IPS-18a (cell line): ENCODE data around the gene OXSR1.
"Not testable (repeated sequence)": the region's sequence is repeated elsewhere in the genome, so short reads cannot be mapped to it uniquely, and the experiment has no call there.

Experiments used
- H3K27ac ChIP-seq: one replicate; pipeline ENCODE4 v1.5.1; 2013; ENCODE audit warnings: low read length
- H3K27me3 ChIP-seq: one replicate; pipeline ENCODE4 v1.6.1; 2013; ENCODE audit warnings: mild to moderate bottlenecking, low read length; ENCODE audit not compliant: control insufficient read depth, insufficient read depth
- H3K36me3 ChIP-seq: one replicate; pipeline ENCODE4 v1.6.1; 2013; ENCODE audit warnings: low read depth, low read length; ENCODE audit not compliant: control insufficient read depth
- H3K4me1 ChIP-seq: one replicate; pipeline ENCODE4 v1.6.1; 2013; ENCODE audit warnings: low read depth, low read length; ENCODE audit not compliant: control insufficient read depth
- H3K4me3 ChIP-seq: one replicate; pipeline ENCODE4 v1.5.1; 2013; ENCODE audit warnings: low read length
- H3K9ac ChIP-seq: one replicate; pipeline ENCODE4 v1.6.1; 2013; ENCODE audit warnings: mild to moderate bottlenecking, low read length, moderate library complexity
- H3K9me3 ChIP-seq: one replicate; pipeline ENCODE4 v1.6.1; 2013; ENCODE audit warnings: low read depth, low read length; ENCODE audit not compliant: control insufficient read depth

Gene OXSR1

GRCh38 chr3:38131621-38132369 lies 33.5 kb upstream of the OXSR1 start:
- Histone ChIP-seq H3K4me3 (no peak overlapping the region), H3K27me3 (no peaks in the 10 kb centered on the region), H3K4me1 (no peaks in the 10 kb centered on the region), H3K9ac (no peak overlapping the region), H3K9me3 (no peaks in the 10 kb centered on the region), H3K36me3 (peaks cover 45% of the 10 kb centered on the region), H3K27ac (no peak overlapping the region)

GRCh38 chr3:38133209-38133556 lies 32.2 kb upstream of the OXSR1 start:
- H3K36me3 ChIP-seq: peaks cover 33% of the 10 kb centered on the region
- H3K4me1 ChIP-seq: peaks cover 7% of the 10 kb centered on the region
- no peak overlapping the region for H3K4me3 ChIP-seq
- H3K27me3 ChIP-seq: no peaks in the 10 kb centered on the region
- H3K27ac ChIP-seq: no peak overlapping the region
- H3K9ac ChIP-seq: no peak overlapping the region
- H3K9me3 ChIP-seq: no peaks in the 10 kb centered on the region

DNA sequence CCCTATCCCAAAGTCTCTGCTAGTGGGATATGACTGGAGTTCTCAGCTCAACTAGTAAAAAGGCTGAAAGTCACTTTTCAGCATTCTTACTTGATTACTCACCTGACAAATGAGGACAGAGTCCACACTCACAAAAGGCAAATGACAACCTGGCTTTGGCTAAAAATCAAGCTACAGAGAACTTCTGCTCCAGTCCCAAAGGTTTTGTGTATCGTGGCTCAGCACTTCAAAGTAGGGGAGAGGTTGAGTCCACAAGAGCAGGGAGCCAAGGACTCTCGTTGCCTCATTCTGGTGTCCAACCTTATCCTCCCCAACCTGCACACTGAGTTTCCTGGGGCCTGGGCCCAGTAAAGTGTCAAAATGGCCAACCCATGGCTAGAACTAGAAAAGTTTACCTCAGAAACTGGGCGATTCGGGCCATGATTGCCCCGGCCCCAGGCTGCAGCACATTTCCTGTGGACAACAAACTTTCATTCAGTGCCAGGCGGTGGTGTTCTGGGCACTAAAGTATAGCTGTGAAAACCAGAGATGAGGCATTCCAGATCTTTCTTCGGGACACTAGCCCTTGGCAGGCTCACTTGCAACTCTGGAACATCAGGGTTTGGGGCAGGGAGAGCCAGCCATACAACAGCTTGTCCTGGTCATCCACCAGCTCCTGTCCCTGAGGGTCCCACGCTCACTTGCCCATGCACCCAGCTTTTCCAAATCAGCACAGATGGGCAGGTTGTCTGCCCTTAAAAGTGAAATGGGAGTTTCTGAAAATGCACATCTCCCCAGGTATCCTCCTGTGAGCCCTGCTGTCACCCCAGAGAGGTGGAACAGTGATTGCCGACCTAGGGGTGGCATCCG lies 31.6 kb upstream of the OXSR1 start:
- H3K27ac ChIP-seq: no peak overlapping the region
- peaks cover under 1% of the 10 kb centered on the region for H3K27me3 ChIP-seq
- no peak overlapping the region for H3K4me3 ChIP-seq
- H3K9ac ChIP-seq: no peak overlapping the region
- peaks cover 8% of the 10 kb centered on the region for H3K4me1 ChIP-seq
- peaks cover 30% of the 10 kb centered on the region for H3K36me3 ChIP-seq
- H3K9me3 ChIP-seq: no peaks in the 10 kb centered on the region

DNA sequence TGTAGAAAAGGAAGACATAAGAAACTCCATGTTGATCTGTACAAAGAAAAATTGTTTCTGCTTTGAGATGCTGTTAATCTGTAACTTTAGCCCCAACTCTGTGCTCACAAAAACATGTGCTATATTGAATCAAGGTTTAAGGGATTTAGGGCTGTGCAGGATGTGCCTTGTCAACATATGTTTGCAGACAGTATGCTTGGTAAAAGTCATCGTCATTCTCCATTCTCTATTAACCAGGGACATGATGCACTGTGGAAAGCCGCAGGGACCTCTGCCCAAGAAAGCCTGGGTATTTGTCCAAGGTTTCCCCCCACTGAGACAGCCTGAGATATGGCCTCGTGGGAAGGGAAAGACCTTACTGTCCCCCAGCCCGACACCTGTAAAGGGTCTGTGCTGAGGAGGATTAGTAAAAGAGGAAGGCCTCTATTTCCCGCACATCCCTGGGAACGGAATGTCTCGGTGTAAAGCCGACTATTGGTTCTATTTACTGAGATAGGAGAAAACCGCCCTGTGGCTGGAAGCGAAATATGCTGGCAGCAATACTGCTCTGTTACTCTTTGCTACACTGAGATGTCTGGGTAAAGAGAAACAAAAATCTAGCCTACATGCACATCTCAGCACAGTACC lies 30.7 kb upstream of the OXSR1 start:
- H3K27ac ChIP-seq, H3K27me3 ChIP-seq, H3K4me3 ChIP-seq, H3K9ac ChIP-seq, H3K9me3 ChIP-seq: not testable (repeated sequence)
- H3K4me1 ChIP-seq: peaks cover 13% of the 10 kb centered on the region
- peaks cover 27% of the 10 kb centered on the region for H3K36me3 ChIP-seq

GRCh38 chr3:38135621-38136277 lies 29.6 kb upstream of the OXSR1 start:
- Histone ChIP-seq H3K9ac (peak overlapping the region; percentile 75), H3K4me3 (peak overlapping the region; percentile 86), H3K4me1 (peaks cover 13% of the 10 kb centered on the region), H3K36me3 (peaks cover 19% of the 10 kb centered on the region)
- not testable (repeated sequence) for H3K27ac ChIP-seq, H3K27me3 ChIP-seq, H3K9me3 ChIP-seq

- H3K9ac ChIP-seq: peak overlapping the region; percentile 75
- peaks cover 8% of the 10 kb centered on the region for H3K27me3 ChIP-seq
- H3K4me3 ChIP-seq: peak overlapping the region; percentile 86
- H3K27ac ChIP-seq: no peak overlapping the region
- peaks cover 13% of the 10 kb centered on the region for H3K4me1 ChIP-seq
- no peaks in the 10 kb centered on the region for H3K9me3 ChIP-seq
- H3K36me3 ChIP-seq: peaks cover 19% of the 10 kb centered on the region
Observed at GRCh38 chr3:38136393-38136776, 29.0 kb upstream of the OXSR1 start.

DNA sequence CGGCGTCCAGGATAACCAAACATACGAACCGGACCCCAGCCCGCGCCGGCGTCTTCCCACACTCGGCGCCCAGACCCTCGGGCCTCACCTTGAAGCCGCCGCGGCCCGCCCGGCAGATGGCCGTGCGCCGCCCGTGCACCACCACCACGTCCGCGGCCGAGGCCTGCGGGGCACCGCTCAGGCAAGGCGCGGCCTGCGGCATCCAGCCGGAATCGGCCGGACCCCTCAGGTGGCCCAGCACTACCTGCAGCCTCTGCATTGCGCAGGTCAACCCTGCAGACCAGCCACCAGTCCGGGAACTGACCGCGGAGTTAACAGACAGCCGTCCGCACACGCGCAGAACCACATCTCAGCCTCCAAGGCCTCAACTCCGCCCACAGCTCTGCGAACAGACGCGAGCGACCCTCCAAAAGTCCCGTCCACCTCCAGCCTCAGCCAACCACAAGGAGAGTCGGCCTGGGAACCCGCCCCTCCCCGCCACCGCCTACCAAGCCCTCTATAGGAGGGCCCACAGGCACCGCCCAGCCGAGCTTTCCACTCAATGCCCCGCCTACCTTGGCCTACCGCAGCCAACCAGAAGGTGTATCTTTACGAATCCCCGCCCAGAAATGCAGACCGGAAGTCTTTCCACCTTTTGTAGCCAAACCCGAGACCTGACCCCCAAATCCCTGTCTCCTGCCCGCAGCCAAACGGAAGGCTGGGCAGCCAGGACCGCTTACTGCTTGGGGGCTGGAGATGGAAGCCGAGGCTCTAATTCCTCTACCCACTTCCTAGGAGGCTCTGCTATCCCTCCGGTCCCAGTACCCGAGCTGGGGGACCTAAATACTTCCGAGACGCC lies 28.3 kb upstream of the OXSR1 start, which contains the start of gene ACAA1:
TSS of gene ACAA1 (minus strand) at position 351 of the 838 bp plus-strand sequence. CDS start at position 259, 92 bp downstream.
- Histone ChIP-seq H3K9ac (peak within 1 kb of the TSS; percentile 78), H3K4me3 (peak within 1 kb of the TSS; percentile 86), H3K9me3 (no peaks in the 10 kb centered on the region), H3K27me3 (peaks cover 8% of the 10 kb centered on the region), H3K36me3 (peaks cover 24% of the 10 kb centered on the region), H3K27ac (peak within 1 kb of the TSS; percentile 13), H3K4me1 (peaks cover 13% of the 10 kb centered on the region)

DNA sequence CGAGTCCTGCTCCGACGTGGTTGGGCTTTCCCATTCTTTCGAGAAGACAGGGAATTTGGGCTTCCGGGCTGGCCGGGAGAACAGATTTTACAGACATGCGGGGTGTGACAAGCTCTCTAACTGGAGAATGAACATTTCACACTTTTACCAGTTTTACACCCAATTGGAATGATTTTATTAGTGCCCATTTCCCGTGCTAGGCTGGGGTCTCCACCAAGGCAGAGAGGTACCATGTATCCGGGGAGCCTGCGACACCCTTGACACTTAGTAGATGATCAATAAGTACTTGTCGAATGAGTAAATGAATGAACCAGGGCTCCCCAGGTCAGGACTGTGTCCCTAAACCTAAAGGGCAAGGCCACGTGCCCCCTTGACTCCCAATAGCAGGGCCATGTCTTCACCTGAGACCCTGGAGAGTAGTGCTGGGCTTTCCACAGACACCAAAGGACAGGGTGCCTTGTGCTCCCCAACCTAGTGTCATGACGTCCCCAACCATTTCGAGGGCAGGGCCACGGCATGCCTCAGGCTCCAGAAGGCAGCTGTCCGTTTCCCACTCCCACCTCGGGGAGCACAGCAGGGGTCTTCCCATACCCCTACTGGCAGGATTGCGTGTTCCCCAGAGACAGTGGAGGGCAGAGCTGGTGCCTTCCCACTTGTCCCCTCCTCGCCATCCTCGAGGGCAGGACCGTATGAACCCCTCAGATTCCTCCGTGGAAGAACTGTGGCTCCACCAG lies 27.6 kb upstream of the OXSR1 start:
- H3K4me3 ChIP-seq: peak overlapping the region; percentile 86
- H3K9ac ChIP-seq: peak overlapping the region; percentile 78
- H3K36me3 ChIP-seq: peaks cover 29% of the 10 kb centered on the region

GRCh38 chr3:38138349-38139190 lies 26.8 kb upstream of the OXSR1 start, which contains the start of gene MYD88:
TSS of gene MYD88 (plus strand) at chr3:38138661. CDS start at chr3:38138701, 40 bp downstream.
- H3K4me1 ChIP-seq: peaks cover 13% of the 10 kb centered on the region
- peak within 1 kb of the TSS; percentile 86 for H3K4me3 ChIP-seq
- H3K9ac ChIP-seq: peak within 1 kb of the TSS; percentile 78
- H3K27me3 ChIP-seq: peaks cover 8% of the 10 kb centered on the region
- no peaks in the 10 kb centered on the region for H3K9me3 ChIP-seq
- H3K27ac ChIP-seq: peak within 1 kb of the TSS; percentile 13
- H3K36me3 ChIP-seq: peaks cover 25% of the 10 kb centered on the region

More for the DNA sequence above, 27.6 kb upstream of the OXSR1 start:
- Histone ChIP-seq H3K4me1 (peaks cover 13% of the 10 kb centered on the region), H3K27me3 (peaks cover 8% of the 10 kb centered on the region), H3K9me3 (no peaks in the 10 kb centered on the region), H3K27ac (peak overlapping the region; percentile 13)
